GM12865 (cell line): ENCODE data around the gene FOXN1.

Source experiments
- DNase-seq: peaks from one replicate; pipeline ENCODE4 v3.0.0; 2010; ENCODE audit warnings: low read depth
- H3K4me3 ChIP-seq: 2 replicates; pipeline ENCODE4 v1.5.1; 2011; ENCODE audit warnings: mild to moderate bottlenecking, low read depth, low read length, control low read depth
- TF ChIP-seq, protein P1 (sequence below): IDR thresholded peaks from 2 replicates; pipeline ENCODE4 v1.5.1; 2011; ENCODE audit warnings: low read length, control low read depth, low read depth, inconsistent platforms; ENCODE audit not compliant: insufficient read depth; ENCODE audit errors: missing control alignments

The FOXN1 gene

DNA sequence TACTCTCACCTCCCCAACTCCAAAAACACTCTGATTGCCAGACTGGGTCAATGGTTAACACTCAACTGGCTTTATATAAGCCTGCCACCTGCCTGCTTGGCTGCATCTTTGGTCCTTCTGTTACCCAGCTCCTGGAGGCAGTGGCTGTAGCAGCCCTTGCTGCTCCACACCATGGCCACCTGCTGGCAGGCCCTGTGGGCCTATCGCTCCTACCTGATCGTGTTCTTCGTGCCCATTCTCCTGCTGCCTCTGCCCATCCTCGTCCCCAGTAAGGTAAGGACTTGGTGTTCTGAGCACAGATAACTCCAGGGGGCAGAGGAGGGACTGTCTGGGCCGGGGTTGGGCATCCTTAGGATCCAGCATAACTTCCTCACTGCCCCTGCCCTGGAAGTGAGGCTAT, 32.6 kb upstream of the FOXN1 start, which contains the start of gene SLC13A2:
SLC13A2 (plus strand) TSS at position 103 of the 400 bp plus-strand sequence; CDS start at position 172, 69 bp downstream.
- TF ChIP-seq, protein P1, sequence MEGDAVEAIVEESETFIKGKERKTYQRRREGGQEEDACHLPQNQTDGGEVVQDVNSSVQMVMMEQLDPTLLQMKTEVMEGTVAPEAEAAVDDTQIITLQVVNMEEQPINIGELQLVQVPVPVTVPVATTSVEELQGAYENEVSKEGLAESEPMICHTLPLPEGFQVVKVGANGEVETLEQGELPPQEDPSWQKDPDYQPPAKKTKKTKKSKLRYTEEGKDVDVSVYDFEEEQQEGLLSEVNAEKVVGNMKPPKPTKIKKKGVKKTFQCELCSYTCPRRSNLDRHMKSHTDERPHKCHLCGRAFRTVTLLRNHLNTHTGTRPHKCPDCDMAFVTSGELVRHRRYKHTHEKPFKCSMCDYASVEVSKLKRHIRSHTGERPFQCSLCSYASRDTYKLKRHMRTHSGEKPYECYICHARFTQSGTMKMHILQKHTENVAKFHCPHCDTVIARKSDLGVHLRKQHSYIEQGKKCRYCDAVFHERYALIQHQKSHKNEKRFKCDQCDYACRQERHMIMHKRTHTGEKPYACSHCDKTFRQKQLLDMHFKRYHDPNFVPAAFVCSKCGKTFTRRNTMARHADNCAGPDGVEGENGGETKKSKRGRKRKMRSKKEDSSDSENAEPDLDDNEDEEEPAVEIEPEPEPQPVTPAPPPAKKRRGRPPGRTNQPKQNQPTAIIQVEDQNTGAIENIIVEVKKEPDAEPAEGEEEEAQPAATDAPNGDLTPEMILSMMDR = no peak
- no peak for DNase-seq
- no peak within 1 kb of the TSS for H3K4me3 ChIP-seq

DNA sequence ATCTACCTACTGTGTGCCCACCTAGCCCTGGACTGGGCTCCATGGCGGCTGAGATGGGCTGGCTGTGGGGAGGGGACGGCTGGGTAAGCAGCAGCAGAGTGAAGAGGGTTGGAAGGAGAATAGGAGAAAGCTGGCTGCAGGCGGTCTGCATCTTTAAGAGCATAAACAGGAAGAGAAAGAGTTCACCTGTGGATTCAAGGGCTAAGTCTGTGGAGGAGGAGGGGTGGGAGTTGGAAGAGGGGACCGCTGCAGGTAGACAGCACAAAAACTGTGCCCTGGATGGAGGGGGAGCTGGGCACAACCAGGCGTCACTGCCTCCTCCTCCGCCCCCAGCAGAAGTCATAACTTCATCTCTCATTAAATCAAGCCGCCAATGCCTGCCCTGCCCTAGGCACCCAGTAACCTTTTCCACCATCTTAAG, 32.0 kb upstream of the FOXN1 start:
- no peak overlapping the region for H3K4me3 ChIP-seq
- TF ChIP-seq, protein P1 = no peak
- DNase-seq = no peak

- TF ChIP-seq, protein P1 = no peak
- no peak for DNase-seq
- no peak overlapping the region for H3K4me3 ChIP-seq
Measured at GRCh38 chr17:28475151-28475900, 30.8 kb upstream of the FOXN1 start.

GRCh38 chr17:28476076-28476865, 29.9 kb upstream of the FOXN1 start:
- no peak for DNase-seq
- TF ChIP-seq, protein P1 = no peak

GRCh38 chr17:28477928-28478327, 28.2 kb upstream of the FOXN1 start:
- no peak for DNase-seq
- TF ChIP-seq, protein P1 = no peak
- no peak overlapping the region for H3K4me3 ChIP-seq

More at GRCh38 chr17:28476076-28476865, 29.9 kb upstream of the FOXN1 start:
- H3K4me3 ChIP-seq = no peak overlapping the region

DNA sequence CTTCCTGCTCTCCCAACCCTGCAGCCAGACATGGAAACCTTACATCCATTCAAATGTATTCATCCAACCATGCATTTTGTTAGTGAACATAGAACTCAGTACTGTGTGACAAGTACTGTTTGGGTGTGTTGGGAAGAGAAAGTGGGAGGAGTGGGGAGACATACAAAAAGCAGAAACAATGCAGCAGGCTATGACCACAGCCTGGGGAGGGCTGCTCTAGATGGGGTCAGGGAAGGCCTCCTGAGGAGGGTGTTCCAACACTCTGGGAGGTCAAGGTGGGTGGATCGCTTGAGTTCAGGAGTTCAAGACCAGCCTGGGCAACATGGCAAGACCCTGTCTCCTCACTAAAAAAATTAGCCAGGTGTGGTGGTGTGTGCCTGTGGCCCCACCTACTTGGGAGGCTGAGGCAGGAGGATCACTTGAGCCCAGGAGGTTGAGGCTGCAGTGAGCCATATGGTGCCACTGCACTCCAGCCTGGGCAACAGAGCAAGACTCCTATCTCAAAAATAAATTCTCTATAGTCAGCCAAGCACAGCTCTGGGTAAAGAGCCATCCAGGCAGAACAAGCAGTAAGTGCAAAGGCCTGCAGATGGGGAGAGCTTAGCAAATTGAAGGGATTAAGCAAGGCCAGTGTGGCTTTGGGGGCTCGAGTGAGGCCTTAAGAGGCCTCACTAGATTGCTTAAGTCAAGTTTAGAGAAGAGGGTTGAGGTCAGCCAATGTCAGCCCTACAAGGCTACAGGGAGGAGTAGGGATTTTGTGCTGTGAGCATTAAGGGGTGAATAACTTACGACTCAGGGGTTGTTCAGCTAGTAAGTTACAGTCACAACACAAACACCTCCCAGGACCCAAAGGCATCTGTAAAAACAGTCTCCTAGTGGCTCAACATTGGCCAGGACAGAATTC, 27.2 kb upstream of the FOXN1 start:
- no peak for DNase-seq
- TF ChIP-seq, protein P1 = no peak
- no peak overlapping the region for H3K4me3 ChIP-seq
